Caco-2 (cell line): ENCODE measurements around the gene MVB12B. TPM values are rescaled to one million over a fixed set of nuclear protein-coding genes. Genes with fewer than 3 reads are reported as not detected.

Experiments used
- BruUV-seq: library from RNA; stranded (reverse); fragments of 400-500 nt; replicated peaks from 2 replicates; lab custom pipeline; 2021; lab: Mats Ljungman, UMichigan
- CTCF ChIA-PET: fragments of 300-600 bp; sonication (Branson Sonifier 250); formaldehyde crosslinking; loops from one replicate; lab custom pipeline; 2022; ENCODE audit warnings: antibody characterized with exemption; lab: Charles Lee
- POLR2A ChIA-PET: fragments of 300-600 bp; sonication (Branson Sonifier 250); formaldehyde crosslinking; loops from one replicate; lab custom pipeline; 2022; ENCODE audit warnings: antibody characterized with exemption; lab: Charles Lee
- DNase-seq, 2 experiments: peaks; one replicate each; pipeline versions ENCODE4 v3.0.0 to v3.0.0-alpha.2; 2020 to 2022
- H3K27me3 ChIP-seq: replicated peaks from 2 replicates; pipeline ENCODE4 v1.6.0; 2011; ENCODE audit warnings: low read length; ENCODE audit not compliant: control insufficient read depth, insufficient read depth
- H3K36me3 ChIP-seq: 2 replicates; pipeline ENCODE4 v1.5.1; 2011; ENCODE audit warnings: low read length; ENCODE audit not compliant: control insufficient read depth, insufficient read depth
- H3K4me1 ChIP-seq: fragments of 250-450 bp; sonication (Bioruptor Pico); 2 replicates; pipeline ENCODE4 v1.5.1; 2020; ENCODE audit warnings: mild to moderate bottlenecking
- H3K4me3 ChIP-seq: 2 replicates; pipeline ENCODE4 v1.5.1; 2011; ENCODE audit warnings: low read depth, mild to moderate bottlenecking, control low read depth, low read length
- H3K9me3 ChIP-seq: fragments of 250-450 bp; sonication (Bioruptor Pico); 2 replicates; pipeline ENCODE4 v1.5.1; 2020; ENCODE audit warnings: mild to moderate bottlenecking, moderate library complexity
- H3K27ac Mint-ChIP-seq: one replicate; pipeline ENCODE4 v1.8.0; 2022; ENCODE audit warnings: mixed read lengths; ENCODE audit not compliant: unreplicated experiment
- H3K27me3 Mint-ChIP-seq: one replicate; pipeline ENCODE4 v1.8.0; 2022; ENCODE audit warnings: mixed read lengths; ENCODE audit not compliant: insufficient read depth, unreplicated experiment
- H3K36me3 Mint-ChIP-seq: one replicate; pipeline ENCODE4 v1.8.0; 2022; ENCODE audit warnings: mild to moderate bottlenecking, mixed read lengths; ENCODE audit not compliant: insufficient read depth, unreplicated experiment
- H3K4me1 Mint-ChIP-seq: one replicate; pipeline ENCODE4 v1.8.0; 2022; ENCODE audit warnings: low read depth, mixed read lengths; ENCODE audit not compliant: unreplicated experiment
- H3K4me3 Mint-ChIP-seq: one replicate; pipeline ENCODE4 v1.8.0; 2022; ENCODE audit warnings: mild to moderate bottlenecking, moderate library complexity, mixed read lengths; ENCODE audit not compliant: unreplicated experiment
- H3K9me3 Mint-ChIP-seq: one replicate; pipeline ENCODE4 v1.8.0; 2022; ENCODE audit warnings: mixed read lengths; ENCODE audit not compliant: unreplicated experiment
- intact Hi-C: fragments of 100-400 bp; cut with micrococcal nuclease; formaldehyde crosslinking; loops from one replicate; pipeline ENCODE4 v1.10.0; 2022; ENCODE audit not compliant: unreplicated experiment
- total RNA-seq: library from RNA; stranded (reverse); gene quantifications from 2 replicates; pipeline ENCODE4 v1.2.3, GENCODE V29; 2022
- TF ChIP-seq, protein P1 (sequence below), 2 experiments: fragments of 200-600 bp in 1 of 2; IDR thresholded peaks; 1 replicate in 1 of 2; 2 replicates in 1 of 2; pipeline versions ENCODE4 v1.5.1 to v1.8.0; 2011 to 2022; ENCODE audit warnings: antibody characterized with exemption in 1 of 2, control low read depth in 1 of 2, inconsistent platforms in 1 of 2, low read depth in 1 of 2, low read length in 1 of 2, mild to moderate bottlenecking in 1 of 2, moderate library complexity in 1 of 2; ENCODE audit not compliant: insufficient read depth in 1 of 2, severe bottlenecking in 1 of 2, unreplicated experiment in 1 of 2

Gene MVB12B
- total RNA-seq, 1 experiment from 2014 or later = 24.4 TPM

DNA sequence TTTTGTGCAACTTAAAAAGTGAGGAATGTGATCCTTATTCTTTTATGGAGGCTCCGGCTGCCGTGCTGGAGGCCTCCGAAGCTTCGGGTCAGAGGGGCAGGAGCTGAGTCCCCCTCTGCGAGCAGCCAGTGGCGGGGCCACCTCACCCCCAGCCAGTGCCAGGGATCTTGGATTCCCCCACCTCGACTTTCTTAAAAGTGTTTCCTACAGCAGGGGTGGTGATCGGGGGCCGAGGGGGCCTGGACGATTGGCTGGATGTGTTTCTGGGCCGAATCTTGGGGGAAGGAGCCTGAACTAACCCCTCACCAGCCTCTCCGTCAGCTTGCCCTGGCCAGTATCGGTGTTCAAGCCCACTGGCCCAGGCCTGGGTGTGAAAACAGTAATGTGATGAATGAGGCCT is 194.9 kb downstream of the MVB12B start:
- H3K27ac Mint-ChIP-seq = no peak overlapping the region
- POLR2A ChIA-PET = no interaction called here
- intact Hi-C loops = no loop called here
- peaks cover 13% of the 10 kb centered on the region for H3K4me1 ChIP-seq
- H3K27me3 ChIP-seq = peaks cover 2% of the 10 kb centered on the region
- no peak for DNase-seq
- H3K36me3 ChIP-seq = no peaks in the 10 kb centered on the region
- TF ChIP-seq, protein P1, sequence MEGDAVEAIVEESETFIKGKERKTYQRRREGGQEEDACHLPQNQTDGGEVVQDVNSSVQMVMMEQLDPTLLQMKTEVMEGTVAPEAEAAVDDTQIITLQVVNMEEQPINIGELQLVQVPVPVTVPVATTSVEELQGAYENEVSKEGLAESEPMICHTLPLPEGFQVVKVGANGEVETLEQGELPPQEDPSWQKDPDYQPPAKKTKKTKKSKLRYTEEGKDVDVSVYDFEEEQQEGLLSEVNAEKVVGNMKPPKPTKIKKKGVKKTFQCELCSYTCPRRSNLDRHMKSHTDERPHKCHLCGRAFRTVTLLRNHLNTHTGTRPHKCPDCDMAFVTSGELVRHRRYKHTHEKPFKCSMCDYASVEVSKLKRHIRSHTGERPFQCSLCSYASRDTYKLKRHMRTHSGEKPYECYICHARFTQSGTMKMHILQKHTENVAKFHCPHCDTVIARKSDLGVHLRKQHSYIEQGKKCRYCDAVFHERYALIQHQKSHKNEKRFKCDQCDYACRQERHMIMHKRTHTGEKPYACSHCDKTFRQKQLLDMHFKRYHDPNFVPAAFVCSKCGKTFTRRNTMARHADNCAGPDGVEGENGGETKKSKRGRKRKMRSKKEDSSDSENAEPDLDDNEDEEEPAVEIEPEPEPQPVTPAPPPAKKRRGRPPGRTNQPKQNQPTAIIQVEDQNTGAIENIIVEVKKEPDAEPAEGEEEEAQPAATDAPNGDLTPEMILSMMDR (IDR thresholded peaks at IDR 0.05; ENCODE audit: insufficient read depth in 1 of 2, low read depth in 1 of 2, low read length in 1 of 2, severe bottlenecking in 1 of 2, unreplicated experiment in 1 of 2) = no peak
- no peak overlapping the region for H3K4me3 Mint-ChIP-seq
- H3K36me3 Mint-ChIP-seq = no peaks in the 10 kb centered on the region
- H3K4me3 ChIP-seq = no peak overlapping the region
- H3K9me3 ChIP-seq = no peaks in the 10 kb centered on the region
- no TSS peak for BruUV-seq
- no peaks in the 10 kb centered on the region for H3K9me3 Mint-ChIP-seq
- H3K4me1 Mint-ChIP-seq = peaks cover 13% of the 10 kb centered on the region
- CTCF ChIA-PET = no interaction called here
- peaks cover 27% of the 10 kb centered on the region for H3K27me3 Mint-ChIP-seq

- Histone ChIP-seq H3K27me3 (peaks cover 2% of the 10 kb centered on the region), H3K36me3 (no peaks in the 10 kb centered on the region), H3K4me1 (peaks cover 7% of the 10 kb centered on the region), H3K9me3 (no peaks in the 10 kb centered on the region), H3K4me3 (no peak overlapping the region)
- CTCF ChIA-PET = interaction anchor here (0.8 kb wide), 1 partner anchor 36 kb away, joined by 3 read pairs; no protein-coding TSS in a partner anchor
- Mint-ChIP-seq H3K27ac (no peak overlapping the region), H3K4me1 (peaks cover 10% of the 10 kb centered on the region), H3K9me3 (no peaks in the 10 kb centered on the region), H3K36me3 (no peaks in the 10 kb centered on the region), H3K27me3 (peaks cover 23% of the 10 kb centered on the region), H3K4me3 (no peak overlapping the region)
- POLR2A ChIA-PET = no interaction called here
- intact Hi-C loops = no loop called here
- DNase-seq = no peak
- no TSS peak for BruUV-seq
- TF ChIP-seq, protein P1 (IDR thresholded peaks at IDR 0.05; ENCODE audit: insufficient read depth in 1 of 2, low read depth in 1 of 2, low read length in 1 of 2, severe bottlenecking in 1 of 2, unreplicated experiment in 1 of 2) = no peak
Measured at GRCh38 chr9:126521976-126522590, 195.5 kb downstream of the MVB12B start.

- no peak for DNase-seq
- POLR2A ChIA-PET = no interaction called here
- Histone ChIP-seq H3K4me1 (peaks cover 10% of the 10 kb centered on the region), H3K36me3 (no peaks in the 10 kb centered on the region), H3K4me3 (no peak overlapping the region), H3K27me3 (peaks cover 2% of the 10 kb centered on the region), H3K9me3 (no peaks in the 10 kb centered on the region)
- CTCF ChIA-PET = interaction anchor here (0.8 kb wide), 1 partner anchor 35 kb away, joined by 3 read pairs; no protein-coding TSS in a partner anchor
- no peaks in the 10 kb centered on the region for H3K9me3 Mint-ChIP-seq
- no peak overlapping the region for H3K27ac Mint-ChIP-seq
- TF ChIP-seq, protein P1 (IDR thresholded peaks at IDR 0.05; ENCODE audit: insufficient read depth in 1 of 2, low read depth in 1 of 2, low read length in 1 of 2, severe bottlenecking in 1 of 2, unreplicated experiment in 1 of 2) = no peak
- no peaks in the 10 kb centered on the region for H3K36me3 Mint-ChIP-seq
- peaks cover 12% of the 10 kb centered on the region for H3K4me1 Mint-ChIP-seq
- intact Hi-C loops = no loop called here
- BruUV-seq = no TSS peak
- no peak overlapping the region for H3K4me3 Mint-ChIP-seq
- peaks cover 18% of the 10 kb centered on the region for H3K27me3 Mint-ChIP-seq
Measured at GRCh38 chr9:126522612-126523356, 196.2 kb downstream of the MVB12B start.
